HG02623 (cell line): ENCODE results near the gene HLA-DRB1.
A peak's percentile ranks its signal among the peaks of the same experiment; 100 is the strongest.
"Not testable (repeated sequence)": the region's sequence is repeated elsewhere in the genome, so short reads cannot be mapped to it uniquely, and the experiment has no call there.

Source experiments
- ATAC-seq: cut with Tn5 transposase; IDR thresholded peaks from one replicate; pipeline ENCODE4 v1.9.1; 2021; ENCODE audit warnings: moderate library complexity; ENCODE audit not compliant: unreplicated experiment

HLA-DRB1 gene

GRCh38 chr6:32589596-32590449 lies at the start of gene HLA-DRB1:
Gene HLA-DRB1 (minus strand): TSS chr6:32589848. CDS start chr6:32589742, 106 bp downstream.
- peak; percentile 86 for ATAC-seq

- no peak for ATAC-seq
These were observed 49.0 kb upstream of the HLA-DRB1 start for GRCh38 chr6:32638532-32639219.

- ATAC-seq, result no peak
These were observed 48.2 kb upstream of the HLA-DRB1 start for GRCh38 chr6:32637883-32638282.

GRCh38 chr6:32637219-32637880 lies 47.7 kb upstream of the HLA-DRB1 start, which contains the start of gene HLA-DQA1:
Gene HLA-DQA1 (plus strand): TSS chr6:32637406. CDS start chr6:32637459, 53 bp downstream.
- ATAC-seq, result peak; percentile 80

- ATAC-seq, result no peak
These were observed 46.0 kb upstream of the HLA-DRB1 start for GRCh38 chr6:32635526-32636123.

- not testable (repeated sequence) for ATAC-seq
These were observed 40.1 kb upstream of the HLA-DRB1 start for GRCh38 chr6:32629793-32630192.

- ATAC-seq, result peak; percentile 38
These were observed 38.2 kb upstream of the HLA-DRB1 start for GRCh38 chr6:32627831-32628230.

- ATAC-seq, result no peak
These were observed 37.6 kb upstream of the HLA-DRB1 start for GRCh38 chr6:32627249-32627648.

- ATAC-seq, result no peak
These were observed 35.5 kb upstream of the HLA-DRB1 start for GRCh38 chr6:32625137-32625536.

GRCh38 chr6:32624565-32624964 lies 34.9 kb upstream of the HLA-DRB1 start:
- ATAC-seq, result no peak

GRCh38 chr6:32623693-32624092 lies 34.0 kb upstream of the HLA-DRB1 start:
- no peak for ATAC-seq

- peak; percentile 57 for ATAC-seq
These were observed 33.1 kb upstream of the HLA-DRB1 start for GRCh38 chr6:32622545-32623401.

- ATAC-seq, result no peak
These were observed 31.7 kb upstream of the HLA-DRB1 start for GRCh38 chr6:32621372-32621771.

- ATAC-seq, result no peak
These were observed 28.1 kb upstream of the HLA-DRB1 start for GRCh38 chr6:32617751-32618150.

GRCh38 chr6:32615885-32616532 lies 26.4 kb upstream of the HLA-DRB1 start:
- ATAC-seq, result no peak

GRCh38 chr6:32614366-32615081 lies 24.9 kb upstream of the HLA-DRB1 start:
- no peak for ATAC-seq

GRCh38 chr6:32613475-32613874 lies 23.8 kb upstream of the HLA-DRB1 start:
- ATAC-seq, result no peak

GRCh38 chr6:32610682-32611296 lies 21.1 kb upstream of the HLA-DRB1 start:
- no peak for ATAC-seq
